Middle frontal gyrus (tissue), 1 donor: ENCODE measurements around the gene ATF6.
A peak's percentile ranks its signal among the peaks of the same experiment; 100 is the strongest.

Source experiments
- DNase-seq: peaks from one replicate; pipeline ENCODE4 v3.0.0-alpha.2; 2015; ENCODE audit warnings: low spot score; ENCODE audit errors: extremely low spot score

The ATF6 gene

GRCh38 chr1:161956930-161957329 is 190.8 kb downstream of the ATF6 start:
- no peak for DNase-seq

- DNase-seq: peak; percentile 13
Observed at GRCh38 chr1:161958425-161958824, 192.3 kb downstream of the ATF6 start.

GRCh38 chr1:161962091-161962887 is 196.2 kb downstream of the ATF6 start:
- no peak for DNase-seq

- no peak for DNase-seq
Observed at GRCh38 chr1:161966067-161966466, 199.9 kb downstream of the ATF6 start.

GRCh38 chr1:161970036-161970435 is 203.9 kb downstream of the ATF6 start:
- no peak for DNase-seq

- no peak for DNase-seq
Observed at GRCh38 chr1:161970633-161971032, 204.5 kb downstream of the ATF6 start.

GRCh38 chr1:161972828-161973227 is 206.7 kb downstream of the ATF6 start:
- DNase-seq: no peak

- DNase-seq: no peak
Observed at GRCh38 chr1:161973924-161974845, 208.1 kb downstream of the ATF6 start.

- DNase-seq: no peak
Observed at GRCh38 chr1:161978011-161978790, 212.1 kb downstream of the ATF6 start.

GRCh38 chr1:161981126-161981525 is 215.0 kb downstream of the ATF6 start:
- no peak for DNase-seq

GRCh38 chr1:161981735-161982506 is 215.8 kb downstream of the ATF6 start:
- DNase-seq: no peak

GRCh38 chr1:161982507-161982895 is 216.4 kb downstream of the ATF6 start:
- no peak for DNase-seq

- DNase-seq: no peak
Observed at GRCh38 chr1:161982917-161983316, 216.8 kb downstream of the ATF6 start.

GRCh38 chr1:161983725-161984124 is 217.6 kb downstream of the ATF6 start:
- DNase-seq: peak; percentile 16

GRCh38 chr1:161985301-161985822 is 219.2 kb downstream of the ATF6 start:
- no peak for DNase-seq

- DNase-seq: no peak
Observed at GRCh38 chr1:161986328-161986727, 220.2 kb downstream of the ATF6 start.

- no peak for DNase-seq
Observed at GRCh38 chr1:161987303-161987702, 221.2 kb downstream of the ATF6 start.

GRCh38 chr1:161987872-161988271 is 221.8 kb downstream of the ATF6 start:
- no peak for DNase-seq

- no peak for DNase-seq
Observed at GRCh38 chr1:161988413-161988812, 222.3 kb downstream of the ATF6 start.

GRCh38 chr1:161989108-161989507 is 223.0 kb downstream of the ATF6 start:
- DNase-seq: no peak

GRCh38 chr1:161989786-161990185 is 223.7 kb downstream of the ATF6 start:
- no peak for DNase-seq
